GM12878 (cell line): ENCODE results near the gene ZFP62. TPM values are rescaled to one million over a fixed set of nuclear protein-coding genes. Genes with fewer than 3 reads are reported as not detected.

Experiments
- BHLHE40 ChIP-seq, 2 experiments: fragments of 450-650 bp in 1 of 2; IDR thresholded peaks; 2 replicates each; pipeline ENCODE4 v1.6.1; 2011 to 2017; ENCODE audit warnings: low read depth in 2 of 2, borderline replicate concordance in 1 of 2, improper control_type of control experiment in 1 of 2, low read length in 1 of 2, mild to moderate bottlenecking in 1 of 2
- BMI1 ChIP-seq: fragments of 450-650 bp; IDR thresholded peaks from 2 replicates; pipeline ENCODE4 v1.6.1; 2016; ENCODE audit warnings: mild to moderate bottlenecking, moderate library complexity, borderline replicate concordance
- BRCA1 ChIP-seq: IDR thresholded peaks from 2 replicates; pipeline ENCODE4 v1.6.1; 2011; ENCODE audit warnings: low read depth, low read length, improper control_type of control experiment
- CBFB ChIP-seq: IDR thresholded peaks from 2 replicates; pipeline ENCODE4 v1.6.1; 2016; ENCODE audit warnings: antibody characterized with exemption, low read depth
- CBX5 ChIP-seq: sonication (generic); IDR thresholded peaks from 2 replicates; pipeline ENCODE4 v1.6.1; 2016; ENCODE audit warnings: low read depth, moderate library complexity, mild to moderate bottlenecking, inconsistent platforms
- CHD1 ChIP-seq: IDR thresholded peaks from 2 replicates; pipeline ENCODE4 v1.6.1; 2012; ENCODE audit warnings: low read depth, low read length, improper control_type of control experiment
- CHD2 ChIP-seq: IDR thresholded peaks from 2 replicates; pipeline ENCODE4 v1.6.1; 2011; ENCODE audit warnings: low read depth, low read length, improper control_type of control experiment, borderline replicate concordance
- EZH2 ChIP-seq: IDR thresholded peaks from 2 replicates; pipeline ENCODE4 v1.6.1; 2012; ENCODE audit warnings: low read depth, mild to moderate bottlenecking, control low read depth, inconsistent platforms, low read length, borderline replicate concordance; ENCODE audit not compliant: control insufficient read depth
- FOXK2 ChIP-seq: fragments of 450-650 bp; IDR thresholded peaks from 2 replicates; pipeline ENCODE4 v1.6.1; 2017; ENCODE audit warnings: mild to moderate bottlenecking, moderate library complexity
- MAX ChIP-seq: IDR thresholded peaks from 2 replicates; pipeline ENCODE4 v1.6.1; 2012; ENCODE audit warnings: low read depth, low read length, improper control_type of control experiment
- NRF1 ChIP-seq: conservative IDR thresholded peaks from 2 replicates; pipeline ENCODE4 v1.6.1; 2011; ENCODE audit warnings: mild to moderate bottlenecking, low read depth, low read length, improper control_type of control experiment
- POLR2AphosphoS2 ChIP-seq: IDR thresholded peaks from 2 replicates; pipeline ENCODE4 v1.6.1; 2011; ENCODE audit warnings: low read depth, mild to moderate bottlenecking, low read length, improper control_type of control experiment, moderate library complexity
- POU2F2 ChIP-seq: IDR thresholded peaks from 3 replicates; pipeline ENCODE4 v1.6.1; 2011; ENCODE audit warnings: low read depth, mild to moderate bottlenecking, low read length, borderline replicate concordance
- RFX5 ChIP-seq: IDR thresholded peaks from 2 replicates; pipeline ENCODE4 v1.6.1; 2011; ENCODE audit warnings: low read depth, low read length, improper control_type of control experiment
- SMC3 ChIP-seq: IDR thresholded peaks from 2 replicates; pipeline ENCODE4 v1.6.1; 2011; ENCODE audit warnings: low read length, improper control_type of control experiment, borderline replicate concordance
- SPI1 ChIP-seq: IDR thresholded peaks from 2 replicates; pipeline ENCODE4 v1.6.1; 2011; ENCODE audit warnings: low read depth, mild to moderate bottlenecking, low read length, moderate library complexity, borderline replicate concordance; ENCODE audit not compliant: insufficient read depth
- SREBF1 ChIP-seq: IDR thresholded peaks from 2 replicates; pipeline ENCODE4 v1.6.1; 2012; ENCODE audit warnings: mild to moderate bottlenecking, low read length
- SUPT20H ChIP-seq: IDR thresholded peaks from 2 replicates; pipeline ENCODE4 v1.6.1; 2011; ENCODE audit warnings: low read depth, mild to moderate bottlenecking, low read length, moderate library complexity, borderline replicate concordance; ENCODE audit not compliant: control insufficient read depth
- TBL1XR1 ChIP-seq: IDR thresholded peaks from 2 replicates; pipeline ENCODE4 v1.6.1; 2012; ENCODE audit warnings: low read depth, low read length, improper control_type of control experiment
- YY1 ChIP-seq: IDR thresholded peaks from 2 replicates; pipeline ENCODE4 v1.6.1; 2011; ENCODE audit warnings: low read depth, mild to moderate bottlenecking, low read length
- ZNF217 ChIP-seq: fragments of 450-650 bp; IDR thresholded peaks from 2 replicates; pipeline ENCODE4 v1.6.1; 2017; ENCODE audit warnings: antibody characterized with exemption, mild to moderate bottlenecking
- ZNF24 ChIP-seq: fragments of 450-650 bp; IDR thresholded peaks from 2 replicates; pipeline ENCODE4 v1.6.1; 2017; ENCODE audit warnings: antibody characterized with exemption, mild to moderate bottlenecking
- polyA plus RNA-seq, 11 experiments: library from polyadenylated mRNA; depleted of rRNA in 4 of 11; unstranded in 6 of 11; stranded (reverse) in 5 of 11; fragments of >200 nt; fragmentation: Nextera tagmentation in 4 of 11; fragmentation: Illumina TruSeq in 1 of 11; extraction: Ambion mirVana in 4 of 11; extraction: Trizol in 1 of 11; gene quantifications; 1 replicate in 1 of 11; 2 replicates in 10 of 11; pipeline versions ENCODE4 v1.2.1 to v1.2.3, GENCODE V29; 2011 to 2016; ENCODE audit warnings: inconsistent platforms in 2 of 11, missing spikeins in 2 of 11, low read depth in 1 of 11
- total RNA-seq, 4 experiments: library from RNA; depleted of rRNA in 3 of 4; stranded (reverse); fragments of >200 nt in 3 of 4; fragmentation: Illumina TruSeq in 1 of 4; extraction: Trizol in 1 of 4; gene quantifications; 2 replicates each; pipeline versions ENCODE4 v1.2.1 to v1.2.3, GENCODE V29; 2013 to 2021
- TF ChIP-seq, protein P1 (sequence below): fragments of 450-650 bp; IDR thresholded peaks from 2 replicates; pipeline ENCODE4 v1.6.1; 2018; ENCODE audit warnings: mild to moderate bottlenecking, low read depth, moderate library complexity; ENCODE audit not compliant: partially characterized antibody
- TF ChIP-seq, protein P2 (sequence below): fragments of 450-650 bp; IDR thresholded peaks from 2 replicates; pipeline ENCODE4 v1.6.1; 2017; ENCODE audit warnings: mild to moderate bottlenecking, low read depth, inconsistent platforms; ENCODE audit not compliant: poor library complexity, severe bottlenecking

Gene ZFP62
- total and polyA plus RNA-seq, 10 of the 15 experiments (the other 5 are each of a cell fraction or from before 2014, with no cell fraction given), result 9.2 to 39.7 (median 21.1) TPM

GRCh38 chr5:180809403-180810209, 51.5 kb downstream of the ZFP62 start (continued):
- TF ChIP-seq BHLHE40 (IDR thresholded peaks at IDR 0.05; ENCODE audit: borderline replicate concordance in 1 of 2, low read depth in 2 of 2, low read length in 1 of 2) (peak in 1 of 2 experiments; percentile 35; a peak in 1 of 4 replicates), RFX5 (no peak), ZNF24 (no peak), CHD2 (no peak), ZNF217 (no peak), FOXK2 (no peak; the same call in none of the 2 replicates), SUPT20H (no peak), SREBF1 (no peak), YY1 (no peak), TBL1XR1 (0 out of 2 replicates have a peak, but pooled peaks have one; percentile 46), EZH2 (no peak), CBFB (no peak), BMI1 (no peak), POLR2AphosphoS2 (no peak), POU2F2 (no peak), CBX5 (no peak), MAX (peak; percentile 46; the same call in 1 of the 2 replicates), SPI1 (no peak), CHD1 (no peak), BRCA1 (no peak), NRF1 (no peak), SMC3 (no peak)
- TF ChIP-seq, protein P1, sequence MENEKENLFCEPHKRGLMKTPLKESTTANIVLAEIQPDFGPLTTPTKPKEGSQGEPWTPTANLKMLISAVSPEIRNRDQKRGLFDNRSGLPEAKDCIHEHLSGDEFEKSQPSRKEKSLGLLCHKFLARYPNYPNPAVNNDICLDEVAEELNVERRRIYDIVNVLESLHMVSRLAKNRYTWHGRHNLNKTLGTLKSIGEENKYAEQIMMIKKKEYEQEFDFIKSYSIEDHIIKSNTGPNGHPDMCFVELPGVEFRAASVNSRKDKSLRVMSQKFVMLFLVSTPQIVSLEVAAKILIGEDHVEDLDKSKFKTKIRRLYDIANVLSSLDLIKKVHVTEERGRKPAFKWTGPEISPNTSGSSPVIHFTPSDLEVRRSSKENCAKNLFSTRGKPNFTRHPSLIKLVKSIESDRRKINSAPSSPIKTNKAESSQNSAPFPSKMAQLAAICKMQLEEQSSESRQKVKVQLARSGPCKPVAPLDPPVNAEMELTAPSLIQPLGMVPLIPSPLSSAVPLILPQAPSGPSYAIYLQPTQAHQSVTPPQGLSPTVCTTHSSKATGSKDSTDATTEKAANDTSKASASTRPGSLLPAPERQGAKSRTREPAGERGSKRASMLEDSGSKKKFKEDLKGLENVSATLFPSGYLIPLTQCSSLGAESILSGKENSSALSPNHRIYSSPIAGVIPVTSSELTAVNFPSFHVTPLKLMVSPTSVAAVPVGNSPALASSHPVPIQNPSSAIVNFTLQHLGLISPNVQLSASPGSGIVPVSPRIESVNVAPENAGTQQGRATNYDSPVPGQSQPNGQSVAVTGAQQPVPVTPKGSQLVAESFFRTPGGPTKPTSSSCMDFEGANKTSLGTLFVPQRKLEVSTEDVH, result no peak
- TF ChIP-seq, protein P2, sequence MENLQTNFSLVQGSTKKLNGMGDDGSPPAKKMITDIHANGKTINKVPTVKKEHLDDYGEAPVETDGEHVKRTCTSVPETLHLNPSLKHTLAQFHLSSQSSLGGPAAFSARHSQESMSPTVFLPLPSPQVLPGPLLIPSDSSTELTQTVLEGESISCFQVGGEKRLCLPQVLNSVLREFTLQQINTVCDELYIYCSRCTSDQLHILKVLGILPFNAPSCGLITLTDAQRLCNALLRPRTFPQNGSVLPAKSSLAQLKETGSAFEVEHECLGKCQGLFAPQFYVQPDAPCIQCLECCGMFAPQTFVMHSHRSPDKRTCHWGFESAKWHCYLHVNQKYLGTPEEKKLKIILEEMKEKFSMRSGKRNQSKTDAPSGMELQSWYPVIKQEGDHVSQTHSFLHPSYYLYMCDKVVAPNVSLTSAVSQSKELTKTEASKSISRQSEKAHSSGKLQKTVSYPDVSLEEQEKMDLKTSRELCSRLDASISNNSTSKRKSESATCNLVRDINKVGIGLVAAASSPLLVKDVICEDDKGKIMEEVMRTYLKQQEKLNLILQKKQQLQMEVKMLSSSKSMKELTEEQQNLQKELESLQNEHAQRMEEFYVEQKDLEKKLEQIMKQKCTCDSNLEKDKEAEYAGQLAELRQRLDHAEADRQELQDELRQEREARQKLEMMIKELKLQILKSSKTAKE, result no peak
